Activated CD8-positive, alpha-beta memory T cell treated with anti-CD3 and anti-CD28 coated beads, Interleukin-2, amount 50 U/mL, for 24 hours (primary cell): ENCODE data around the gene AK3.

Experiments used
- DNase-seq: peaks from one replicate; pipeline ENCODE4 v3.0.0-alpha.2; 2020; ENCODE audit errors: extremely low read depth

AK3 gene

GRCh38 chr9:4706021-4706420, 35.0 kb downstream of the AK3 start:
- no peak for DNase-seq

DNA sequence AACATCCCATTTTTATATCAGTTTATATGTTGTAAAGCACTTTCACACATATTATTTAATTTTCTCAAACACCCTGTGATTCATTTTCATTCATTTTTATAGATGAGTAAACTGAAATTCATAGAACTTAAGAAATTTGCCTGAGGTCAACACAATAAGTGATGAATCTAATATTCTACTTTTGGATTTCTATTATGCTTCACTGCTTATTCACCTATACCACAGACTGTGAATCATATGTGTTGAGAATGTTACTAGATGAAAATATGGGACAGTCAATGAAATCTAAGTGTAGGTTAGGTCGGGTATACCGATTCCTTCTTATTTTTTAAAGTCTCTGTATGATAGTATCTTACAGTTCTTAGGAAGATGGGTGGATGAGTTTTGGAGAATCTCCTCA, 36.9 kb downstream of the AK3 start:
- DNase-seq = no peak

GRCh38 chr9:4701526-4701925, 39.5 kb downstream of the AK3 start:
- DNase-seq = no peak

DNA sequence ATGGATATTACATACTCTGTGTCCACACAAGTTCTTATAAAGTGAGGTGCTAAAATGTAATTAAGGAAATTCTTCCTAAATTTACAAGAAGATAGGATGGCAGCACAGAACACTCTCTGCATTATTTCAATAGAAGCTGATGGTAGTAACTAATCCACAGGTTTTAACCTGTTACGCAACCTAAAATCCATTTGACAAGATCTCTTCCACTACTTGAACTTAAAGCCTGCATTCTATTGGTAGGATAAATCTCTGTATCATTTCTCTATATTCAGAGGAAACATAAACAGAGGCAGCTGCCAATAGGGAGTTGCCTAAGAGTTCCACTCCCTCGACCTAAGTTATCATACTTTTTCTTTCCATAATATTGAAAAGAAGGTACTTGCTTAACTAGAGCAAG, 40.1 kb downstream of the AK3 start:
- no peak for DNase-seq

DNA sequence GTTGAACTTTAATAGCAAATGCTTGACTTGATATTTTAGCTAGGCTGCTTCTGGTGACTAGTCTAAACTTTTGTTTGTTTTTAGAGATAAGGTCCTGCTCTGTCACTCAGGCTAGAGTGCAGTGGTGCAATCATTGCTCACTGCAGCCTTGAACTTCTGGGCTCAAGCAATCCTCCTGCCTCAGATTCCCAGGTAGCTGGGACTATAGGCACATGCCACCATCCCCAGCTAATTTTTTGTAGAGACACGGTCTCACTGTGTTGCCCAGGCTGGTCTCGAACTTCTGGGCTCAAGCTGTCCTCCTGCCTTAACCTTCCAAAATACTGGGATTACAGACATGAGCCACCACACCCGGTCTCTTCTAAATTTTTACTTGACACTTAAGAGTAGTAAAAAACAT, 40.9 kb downstream of the AK3 start:
- DNase-seq = no peak

GRCh38 chr9:4691795-4692194, 49.2 kb downstream of the AK3 start:
- DNase-seq = no peak

- no peak for DNase-seq
Measured at GRCh38 chr9:4690144-4690543, 50.9 kb downstream of the AK3 start.

DNA sequence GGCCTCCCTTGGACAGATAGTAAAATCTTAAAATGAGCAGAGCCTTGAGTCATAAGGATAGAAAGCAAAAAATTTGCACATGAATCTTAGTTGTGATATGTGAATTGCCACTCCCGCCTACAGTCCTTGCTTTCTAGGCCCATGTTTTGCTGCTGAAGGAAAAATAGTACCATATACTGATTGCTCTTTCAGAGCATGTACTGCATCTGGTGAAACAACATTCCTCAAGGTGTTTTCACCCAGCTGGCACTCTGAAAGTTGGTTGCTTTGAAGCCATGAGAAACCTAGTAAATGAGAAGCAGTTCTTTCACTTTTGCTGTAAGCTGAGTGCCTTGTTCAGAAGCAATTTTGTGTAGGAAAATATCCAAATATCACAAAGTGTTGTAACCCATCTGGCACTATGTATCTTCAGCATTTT, 51.3 kb downstream of the AK3 start:
- no peak for DNase-seq

- no peak for DNase-seq
Measured at GRCh38 chr9:4689021-4689420, 52.0 kb downstream of the AK3 start.

GRCh38 chr9:4686584-4686983, 54.4 kb downstream of the AK3 start:
- no peak for DNase-seq

DNA sequence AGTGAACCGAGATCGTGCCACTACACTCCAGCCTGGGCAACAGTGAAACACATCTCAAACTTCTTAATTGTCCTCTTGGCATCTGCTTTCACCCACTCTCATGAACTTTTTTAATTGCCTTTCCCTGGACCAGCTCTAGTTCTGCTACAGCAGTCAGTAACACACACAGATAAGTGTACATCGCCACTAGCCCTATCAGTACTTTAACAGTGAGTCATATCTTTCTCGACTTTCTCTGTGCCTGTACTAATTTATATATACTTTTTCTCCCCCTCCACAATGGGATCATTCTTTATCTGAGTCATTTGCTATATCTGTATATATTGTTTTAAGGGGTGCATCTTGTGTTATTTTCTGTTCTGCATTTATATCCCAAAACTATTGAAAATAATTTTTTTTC, 54.9 kb downstream of the AK3 start:
- DNase-seq = no peak

GRCh38 chr9:4684820-4685219, 56.2 kb downstream of the AK3 start:
- no peak for DNase-seq

DNA sequence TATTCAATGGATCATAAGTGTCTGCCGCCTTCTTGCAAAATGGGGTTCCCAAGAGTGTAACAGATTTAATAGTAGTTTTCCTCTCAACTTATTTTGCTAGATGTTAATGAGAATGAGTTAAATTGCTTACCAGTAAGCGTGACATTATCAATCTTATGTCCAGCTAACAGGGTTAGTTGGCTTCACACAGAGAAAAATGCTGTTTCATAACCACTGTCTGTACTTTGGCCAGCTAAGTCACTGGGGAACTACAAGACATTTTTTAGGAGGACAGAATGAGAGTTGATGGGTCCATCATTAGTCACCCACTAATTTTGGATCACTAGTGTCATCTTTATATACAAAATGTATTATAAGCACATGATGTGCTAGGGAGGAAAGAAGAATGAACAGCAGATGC, 60.3 kb downstream of the AK3 start:
- no peak for DNase-seq

DNA sequence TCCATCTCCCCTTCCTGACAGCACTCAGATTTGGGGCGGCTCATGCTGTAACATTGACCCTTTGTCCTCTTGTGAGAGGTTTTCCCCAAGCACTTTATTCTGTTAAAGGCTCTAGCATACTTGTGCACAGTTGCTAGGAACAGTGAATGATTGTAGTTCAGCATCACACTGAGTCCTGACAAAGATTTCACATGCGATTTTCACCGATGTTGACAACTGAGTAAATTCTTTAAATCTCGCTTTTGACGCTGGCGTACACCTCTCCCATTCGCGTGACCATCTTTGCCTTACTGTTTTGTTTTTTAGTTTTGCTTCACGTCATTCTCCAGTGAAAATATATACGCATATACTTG, 60.9 kb downstream of the AK3 start:
- no peak for DNase-seq

- peak; percentile 98 for DNase-seq
Measured at GRCh38 chr9:4679268-4680172, 61.5 kb downstream of the AK3 start, which contains the start of gene CDC37L1. TSS of gene CDC37L1 (plus strand) at chr9:4679569. CDS start at chr9:4679768, 199 bp downstream.

DNA sequence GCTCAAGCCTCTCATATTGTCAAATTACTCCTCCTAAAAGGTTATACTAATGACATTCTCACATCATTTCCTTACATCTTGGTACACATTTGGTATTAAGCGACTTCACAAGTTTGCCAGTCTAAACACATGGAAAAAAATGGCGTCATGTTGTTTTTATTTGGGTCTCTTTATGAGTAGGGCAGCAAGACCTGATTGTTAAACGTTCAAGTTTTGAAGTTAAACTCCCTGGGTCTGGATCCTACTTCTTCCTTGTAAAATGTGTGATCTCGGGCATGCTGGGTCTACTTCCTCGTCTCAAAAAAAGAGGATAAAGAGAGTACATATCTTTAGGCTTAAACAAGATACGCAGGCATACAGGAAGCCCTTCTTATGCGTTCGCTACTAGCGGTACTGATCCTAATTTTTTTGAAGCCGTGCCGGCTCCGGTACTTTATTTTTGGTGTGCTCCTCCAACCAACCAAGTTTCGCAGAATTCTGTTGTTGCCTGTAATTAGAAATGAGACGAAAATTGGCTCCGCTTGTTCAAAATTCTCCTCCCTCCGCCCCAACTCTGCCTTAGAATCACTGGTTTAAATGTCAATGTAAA, 62.2 kb downstream of the AK3 start:
- DNase-seq = no peak

DNA sequence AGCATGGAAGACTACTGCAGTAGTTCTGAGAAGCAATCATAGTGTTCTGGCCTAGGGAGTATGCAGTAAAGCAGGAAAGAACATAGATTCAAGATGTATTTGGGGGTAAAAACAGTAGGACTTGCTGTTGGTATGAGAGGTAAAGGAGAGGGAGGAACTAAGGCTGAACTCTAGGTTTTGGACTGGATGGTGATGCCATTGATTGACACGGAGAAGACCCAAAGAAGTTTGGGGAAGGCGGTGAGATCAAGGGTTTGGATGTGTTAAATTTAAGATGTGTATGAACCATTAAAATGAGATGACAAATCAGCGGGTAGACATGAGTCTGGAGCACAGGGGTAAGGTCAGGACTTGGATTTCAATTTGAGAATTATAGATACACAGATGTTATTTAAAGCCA, 63.6 kb downstream of the AK3 start:
- no peak for DNase-seq

DNA sequence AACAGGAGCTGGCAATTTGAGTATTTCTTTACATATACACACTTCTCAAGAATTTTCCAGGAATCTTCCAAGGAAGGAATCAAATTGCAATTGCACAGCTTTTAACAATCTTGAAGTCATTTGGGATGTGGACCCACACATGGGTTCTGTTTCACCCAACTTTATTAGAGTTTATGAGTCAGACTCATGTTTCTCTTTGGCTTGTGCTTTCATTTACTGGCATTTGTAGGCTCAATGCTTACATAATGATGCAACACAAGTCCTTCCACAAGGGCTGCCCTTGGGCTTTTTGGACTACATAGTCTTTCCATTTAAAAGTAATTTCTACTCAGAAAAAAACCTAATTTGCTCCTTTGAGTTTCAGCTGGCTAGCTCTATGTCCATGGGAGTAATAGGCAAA, 66.2 kb downstream of the AK3 start:
- DNase-seq = no peak

DNA sequence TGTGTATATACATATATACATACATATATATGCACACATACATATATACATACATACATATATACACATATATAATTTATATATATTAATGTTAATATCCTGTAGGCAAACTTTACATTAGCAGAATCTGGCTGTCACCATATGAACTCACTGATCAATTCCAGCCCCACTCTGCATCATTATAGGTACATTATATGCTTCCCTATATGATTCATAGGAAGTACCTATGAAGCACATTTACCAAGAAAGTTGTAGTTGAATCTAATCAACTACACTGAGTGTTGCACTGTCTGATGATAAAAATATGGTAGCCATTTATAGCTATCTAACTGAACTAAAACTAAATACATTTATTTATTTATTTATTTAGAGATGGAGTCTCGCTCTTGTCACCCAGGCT, 69.3 kb downstream of the AK3 start:
- no peak for DNase-seq

DNA sequence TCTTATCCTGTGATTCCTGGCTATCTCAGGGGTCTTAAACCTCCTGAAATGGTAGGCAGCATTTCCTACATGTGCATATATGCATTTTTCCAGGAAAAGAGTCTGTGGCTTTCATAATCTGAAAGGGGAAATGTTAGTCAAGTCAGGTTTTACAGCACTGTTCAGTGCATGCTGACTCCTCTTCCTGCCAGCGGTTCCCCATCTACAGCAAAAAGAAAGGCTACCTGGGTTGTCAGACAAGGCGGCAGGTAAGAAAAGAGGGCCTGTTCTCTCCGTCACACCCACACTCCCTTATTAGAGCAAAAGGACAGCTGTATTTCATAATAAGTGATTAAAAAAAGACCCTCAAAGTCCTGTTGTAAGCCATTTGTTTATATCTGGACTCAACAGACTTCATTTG, 70.4 kb downstream of the AK3 start:
- no peak for DNase-seq

- no peak for DNase-seq
Measured at GRCh38 chr9:4669890-4670289, 71.1 kb downstream of the AK3 start.

DNA sequence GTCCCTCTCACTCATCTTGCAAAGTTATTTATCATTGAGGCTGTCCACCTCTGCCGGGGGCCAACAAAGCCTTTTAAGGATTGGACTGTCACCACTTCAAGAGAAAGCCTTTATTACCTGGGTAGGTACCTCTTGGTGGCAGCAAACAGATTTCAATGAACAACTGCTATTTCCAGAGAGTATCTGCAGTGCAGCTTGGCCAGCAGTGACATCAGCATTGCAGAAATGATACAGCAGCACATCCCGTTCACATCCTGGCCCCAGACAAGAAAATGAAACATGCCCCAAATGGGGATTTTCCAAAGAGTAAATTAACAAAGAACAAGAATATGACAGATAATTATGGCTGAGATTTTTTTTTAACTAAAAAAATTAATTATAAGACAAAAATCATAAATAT, 72.4 kb downstream of the AK3 start:
- no peak for DNase-seq

GRCh38 chr9:4667681-4668080, 73.3 kb downstream of the AK3 start:
- no peak for DNase-seq
